Keratinocyte (primary cell): ENCODE data around the gene CRTC3. TPM values are rescaled to one million over a fixed set of nuclear protein-coding genes. Genes with fewer than 3 reads are reported as not detected.

Experiments used
- DNase-seq: peaks from one replicate; pipeline ENCODE4 v3.0.0-alpha.2; 2011; ENCODE audit warnings: low read depth, missing footprints, low spot score
- FAIRE-seq: peaks from 2 replicates; lab custom pipeline; 2011; peaks lifted over from hg19 to GRCh38; lab: Jason Lieb, UNC
- H2AFZ ChIP-seq: 2 replicates; pipeline ENCODE4 v1.6.0; 2012; ENCODE audit warnings: low read length, control low read depth, inconsistent platforms; ENCODE audit not compliant: control insufficient read depth
- H3K27ac ChIP-seq: 2 replicates; pipeline ENCODE4 v1.5.1; 2011; ENCODE audit warnings: low read length; ENCODE audit not compliant: control insufficient read depth, insufficient read depth
- H3K27me3 ChIP-seq: 3 replicates; pipeline ENCODE4 v1.6.0; 2011; ENCODE audit warnings: low read length; ENCODE audit not compliant: control insufficient read depth, insufficient read depth; ENCODE audit errors: extremely low read depth
- H3K36me3 ChIP-seq, 2 experiments: 2 replicates in 1 of 2; 3 replicates in 1 of 2; pipeline ENCODE4 v1.5.1; 2011; ENCODE audit warnings: low read length in 2 of 2, mild to moderate bottlenecking in 1 of 2; ENCODE audit not compliant: control insufficient read depth in 2 of 2, insufficient read depth in 2 of 2; ENCODE audit errors: extremely low read depth in 1 of 2
- H3K4me1 ChIP-seq: 3 replicates; pipeline ENCODE4 v1.5.1; 2011; ENCODE audit warnings: low read length; ENCODE audit not compliant: control insufficient read depth, insufficient read depth; ENCODE audit errors: extremely low read depth
- H3K4me2 ChIP-seq: 3 replicates; pipeline ENCODE4 v1.6.0; 2011; ENCODE audit warnings: low read depth, low read length; ENCODE audit not compliant: control insufficient read depth, insufficient read depth; ENCODE audit errors: extremely low read depth
- H3K4me3 ChIP-seq, 3 experiments: fragments of 200-600 bp in 1 of 3; sonication (generic) in 1 of 3; 2 replicates in 2 of 3; 3 replicates in 1 of 3; pipeline ENCODE4 v1.5.1; 2011 to 2016; ENCODE audit warnings: low read length in 3 of 3, mild to moderate bottlenecking in 3 of 3, control low read depth in 2 of 3, inconsistent platforms in 1 of 3, low read depth in 1 of 3, mixed read lengths in 1 of 3, mixed run types in 1 of 3, moderate library complexity in 1 of 3; ENCODE audit not compliant: control insufficient read depth in 2 of 3, insufficient read depth in 2 of 3; ENCODE audit errors: extremely low read depth in 1 of 3
- H3K79me2 ChIP-seq: 2 replicates; pipeline ENCODE4 v1.6.0; 2012; ENCODE audit warnings: low read length; ENCODE audit not compliant: control insufficient read depth, insufficient read depth
- H3K9ac ChIP-seq: 3 replicates; pipeline ENCODE4 v1.6.0; 2011; ENCODE audit warnings: low read length; ENCODE audit not compliant: control insufficient read depth, insufficient read depth; ENCODE audit errors: extremely low read depth
- H3K9me1 ChIP-seq: 3 replicates; pipeline ENCODE4 v1.6.0; 2011; ENCODE audit warnings: low read length; ENCODE audit not compliant: control insufficient read depth, insufficient read depth; ENCODE audit errors: extremely low read depth
- H3K9me3 ChIP-seq: 2 replicates; pipeline ENCODE4 v1.5.1; 2012; ENCODE audit warnings: low read depth, low read length; ENCODE audit not compliant: control insufficient read depth
- H4K20me1 ChIP-seq: 3 replicates; pipeline ENCODE4 v1.6.0; 2011; ENCODE audit warnings: low read length; ENCODE audit not compliant: control insufficient read depth, insufficient read depth; ENCODE audit errors: extremely low read depth
- EZH2 ChIP-seq: IDR thresholded peaks from one replicate; pipeline ENCODE4 v1.6.1; 2012; ENCODE audit warnings: inconsistent platforms, mild to moderate bottlenecking, low read length, moderate library complexity
- dilution Hi-C: fragments of 300-500 bp; cut with MboI; formaldehyde crosslinking; loops from one replicate; pipeline ENCODE4 v1.7.0; 2020; ENCODE audit warnings: low sequenced_read_pairs; ENCODE audit not compliant: extremely low pct_ligation_motif_present
- polyA plus RNA-seq, 5 experiments: library from polyadenylated mRNA; depleted of rRNA in 3 of 5; stranded (reverse) in 3 of 5; stranded (forward) in 1 of 5; unstranded in 1 of 5; fragments of >200 nt; gene quantifications; 1 replicate in 1 of 5; 2 replicates in 3 of 5; 3 replicates in 1 of 5; pipeline versions ENCODE4 v1.2.1 to v1.2.3, GENCODE V29; 2011 to 2012; ENCODE audit warnings: missing spikeins in 2 of 5, low read depth in 1 of 5, low replicate concordance in 1 of 5
- TF ChIP-seq, protein P1 (sequence below), 3 experiments: IDR thresholded peaks in 1 of 3; conservative IDR thresholded peaks in 1 of 3; optimal IDR thresholded peaks in 1 of 3; 2 replicates in 2 of 3; 3 replicates in 1 of 3; pipeline versions ENCODE3 to v1.5.1; 2011; ENCODE audit warnings: low read length in 3 of 3, mild to moderate bottlenecking in 3 of 3, moderate library complexity in 2 of 3, control low read depth in 1 of 3, inconsistent platforms in 1 of 3; ENCODE audit not compliant: insufficient read depth in 2 of 3; ENCODE audit errors: extremely low read depth in 1 of 3

Gene CRTC3
- polyA plus RNA-seq, 1 donor (not counting 4 experiments of a cell fraction or from before 2014, with no cell fraction given): 11.9 TPM

- Histone ChIP-seq H3K27me3 (no peaks in the 10 kb centered on the region), H2AFZ (no peak overlapping the region), H3K4me3 (no peak overlapping the region), H3K4me1 (peaks cover 21% of the 10 kb centered on the region), H3K79me2 (peaks cover 2% of the 10 kb centered on the region), H4K20me1 (peaks cover 5% of the 10 kb centered on the region), H3K4me2 (no peak overlapping the region), H3K27ac (no peak overlapping the region), H3K9ac (no peak overlapping the region), H3K9me1 (peaks cover 2% of the 10 kb centered on the region), H3K36me3 (peaks cover 33 to 69% of the 10 kb centered on the region in 2 experiments), H3K9me3 (no peaks in the 10 kb centered on the region)
- no peak for TF ChIP-seq EZH2
- TF ChIP-seq, protein P1, sequence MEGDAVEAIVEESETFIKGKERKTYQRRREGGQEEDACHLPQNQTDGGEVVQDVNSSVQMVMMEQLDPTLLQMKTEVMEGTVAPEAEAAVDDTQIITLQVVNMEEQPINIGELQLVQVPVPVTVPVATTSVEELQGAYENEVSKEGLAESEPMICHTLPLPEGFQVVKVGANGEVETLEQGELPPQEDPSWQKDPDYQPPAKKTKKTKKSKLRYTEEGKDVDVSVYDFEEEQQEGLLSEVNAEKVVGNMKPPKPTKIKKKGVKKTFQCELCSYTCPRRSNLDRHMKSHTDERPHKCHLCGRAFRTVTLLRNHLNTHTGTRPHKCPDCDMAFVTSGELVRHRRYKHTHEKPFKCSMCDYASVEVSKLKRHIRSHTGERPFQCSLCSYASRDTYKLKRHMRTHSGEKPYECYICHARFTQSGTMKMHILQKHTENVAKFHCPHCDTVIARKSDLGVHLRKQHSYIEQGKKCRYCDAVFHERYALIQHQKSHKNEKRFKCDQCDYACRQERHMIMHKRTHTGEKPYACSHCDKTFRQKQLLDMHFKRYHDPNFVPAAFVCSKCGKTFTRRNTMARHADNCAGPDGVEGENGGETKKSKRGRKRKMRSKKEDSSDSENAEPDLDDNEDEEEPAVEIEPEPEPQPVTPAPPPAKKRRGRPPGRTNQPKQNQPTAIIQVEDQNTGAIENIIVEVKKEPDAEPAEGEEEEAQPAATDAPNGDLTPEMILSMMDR (optimal IDR thresholded peaks at IDR 0.05 in 1 of 3, IDR thresholded peaks at IDR 0.05 in 1 of 3, conservative IDR thresholded peaks at IDR 0.05 in 1 of 3; ENCODE audit: extremely low read depth in 1 of 3, insufficient read depth in 2 of 3, low read length in 3 of 3): peak in 2 of 3 experiments; percentile 53 to 57
- dilution Hi-C loops: no loop called here
- FAIRE-seq (no peak), DNase-seq (no peak)
These were observed 47.4 kb upstream of the CRTC3 start for GRCh38 chr15:90482124-90483011.

DNA sequence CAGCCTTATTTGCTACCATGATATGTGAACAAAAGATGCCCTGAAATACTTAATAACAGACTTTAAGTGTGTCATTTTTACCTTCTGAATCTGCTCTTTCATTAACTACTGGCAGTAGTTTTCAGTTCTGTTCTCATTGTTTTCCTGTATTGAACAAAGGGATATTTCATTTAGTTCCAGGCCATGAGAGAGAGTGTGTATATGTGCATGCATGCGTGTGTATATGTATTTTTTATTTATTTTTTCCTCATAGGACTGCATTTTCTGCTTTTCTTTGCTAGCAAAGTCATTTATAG is 46.8 kb upstream of the CRTC3 start:
- no peak for FAIRE-seq
- Histone ChIP-seq H3K79me2 (peaks cover 2% of the 10 kb centered on the region), H3K9ac (no peak overlapping the region), H3K36me3 (peaks cover 37 to 68% of the 10 kb centered on the region in 2 experiments), H2AFZ (no peak overlapping the region), H4K20me1 (peaks cover 5% of the 10 kb centered on the region), H3K4me3 (no peak overlapping the region), H3K27me3 (no peaks in the 10 kb centered on the region), H3K9me3 (no peaks in the 10 kb centered on the region), H3K27ac (no peak overlapping the region), H3K4me2 (no peak overlapping the region), H3K9me1 (peaks cover 2% of the 10 kb centered on the region), H3K4me1 (peaks cover 21% of the 10 kb centered on the region)
- dilution Hi-C loops: no loop called here
- DNase-seq: no peak
- TF ChIP-seq, protein P1 (optimal IDR thresholded peaks at IDR 0.05 in 1 of 3, IDR thresholded peaks at IDR 0.05 in 1 of 3, conservative IDR thresholded peaks at IDR 0.05 in 1 of 3; ENCODE audit: extremely low read depth in 1 of 3, insufficient read depth in 2 of 3, low read length in 3 of 3): no peak
- TF ChIP-seq EZH2: no peak
